ENCODE measurements around the gene LILRB1. TPM values are rescaled to one million over a fixed set of nuclear protein-coding genes. Genes with fewer than 3 reads are reported as not detected.
"Not testable (repeated sequence)": the region's sequence is repeated elsewhere in the genome, so short reads cannot be mapped to it uniquely, and the experiment has no call there.

The LILRB1 gene
- total and polyA plus RNA-seq, 2 of the 13 experiments (the other 11 are each of a cell fraction or from before 2014, with no cell fraction given), result not detected

- intact Hi-C loops (cut with micrococcal nuclease; ENCODE audit: unreplicated experiment); BruUV-seq (replicated peaks); H4K20me1 ChIP-seq (ENCODE audit: insufficient read depth, low read length); ATAC-seq; H3K36me3 ChIP-seq (replicated peaks in 1 of 2; ENCODE audit: control insufficient read depth in 1 of 2, insufficient read depth in 2 of 2, low read length in 2 of 2); H3K4me3 ChIP-seq (replicated peaks in 1 of 3; ENCODE audit: insufficient read depth in 1 of 3, low read depth in 2 of 3, low read length in 3 of 3); H3K27me3 ChIP-seq (ENCODE audit: control insufficient read depth in 1 of 2, insufficient read depth in 2 of 2, low read length in 2 of 2); H3K4me1 ChIP-seq (ENCODE audit: insufficient read depth, low read length); in situ Hi-C loops (cut with HindIII; ENCODE audit: extremely low pct_ligation_motif_present, low pct_unique_long_range_greater_than_20kb); H3K27ac ChIP-seq (ENCODE audit: extremely low read length, insufficient read depth, low read length); H2AFZ ChIP-seq (ENCODE audit: low read length); CTCF ChIA-PET (ENCODE audit: low intra/inter-chr PET ratio, low total read pairs); H3K4me2 ChIP-seq (ENCODE audit: low read depth, low read length); FAIRE-seq; H3K9ac ChIP-seq (ENCODE audit: insufficient read depth, low read depth, low read length); H3K79me2 ChIP-seq (ENCODE audit: insufficient read depth, low read length); H3K9me3 ChIP-seq (ENCODE audit: low read length); DNase-seq (ENCODE audit: low spot score); POLR2A ChIA-PET: not testable (repeated sequence)
- WGBS (ENCODE audit: low lambda C conversion rate), result 22% methylated on average over 6 of the region's 15 CpGs
These were observed 5.2 kb upstream of the LILRB1 start for GRCh38 chr19:54624934-54625730.

GRCh38 chr19:54626757-54627156, 3.5 kb upstream of the LILRB1 start:
- POLR2A ChIA-PET, result no interaction called here
- TF ChIP-seq ZNF10 (CRISPR knock-in tag; IDR thresholded peaks at IDR 0.05; ENCODE audit: borderline replicate concordance, low read depth) (no peak), THAP7 (CRISPR knock-in tag; IDR thresholded peaks at IDR 0.05) (no peak), ZNF160 (CRISPR knock-in tag; IDR thresholded peaks at IDR 0.05) (no peak), ZNF546 (CRISPR knock-in tag; conservative IDR thresholded peaks at IDR 0.05) (no peak), MBD4 (IDR thresholded peaks at IDR 0.05; ENCODE audit: borderline replicate concordance, low read length) (no peak), HBP1 (CRISPR knock-in tag; IDR thresholded peaks at IDR 0.05; ENCODE audit: low read depth) (no peak), JUN (CRISPR knock-in tag; IDR thresholded peaks at IDR 0.05) (no peak), ZNF772 (CRISPR knock-in tag; IDR thresholded peaks at IDR 0.05) (no peak), PHF21A (CRISPR knock-in tag; IDR thresholded peaks at IDR 0.05) (no peak), RORA (CRISPR knock-in tag; IDR thresholded peaks at IDR 0.05) (no peak), ARNTL (CRISPR knock-in tag; IDR thresholded peaks at IDR 0.05) (no peak)

More at GRCh38 chr19:54626757-54627156, 3.5 kb upstream of the LILRB1 start:
- FAIRE-seq, result no peak
- H4K20me1 ChIP-seq (ENCODE audit: insufficient read depth, low read length), result no peaks in the 10 kb centered on the region
- no peaks in the 10 kb centered on the region for H3K79me2 ChIP-seq (ENCODE audit: insufficient read depth, low read length)
- in situ Hi-C loops (cut with HindIII; ENCODE audit: extremely low pct_ligation_motif_present, low pct_unique_long_range_greater_than_20kb), result no loop called here
- CTCF ChIA-PET (ENCODE audit: low intra/inter-chr PET ratio, low total read pairs), result no interaction called here
- intact Hi-C loops (cut with micrococcal nuclease; ENCODE audit: unreplicated experiment), result no loop called here
- H3K9me3 ChIP-seq (ENCODE audit: low read length), result no peaks in the 10 kb centered on the region
- no peaks in the 10 kb centered on the region for H3K36me3 ChIP-seq (replicated peaks in 1 of 2; ENCODE audit: control insufficient read depth in 1 of 2, insufficient read depth in 2 of 2, low read length in 2 of 2)
- H3K4me3 ChIP-seq (replicated peaks in 1 of 3; ENCODE audit: insufficient read depth in 1 of 3, low read depth in 2 of 3, low read length in 3 of 3), result no peak overlapping the region
- no peak for ATAC-seq
- no peak overlapping the region for H2AFZ ChIP-seq (ENCODE audit: low read length)
- 12% methylated on average over 6 of the region's 8 CpGs for WGBS (ENCODE audit: low lambda C conversion rate)
- H3K4me1 ChIP-seq (ENCODE audit: insufficient read depth, low read length), result no peaks in the 10 kb centered on the region
- no peak overlapping the region for H3K27ac ChIP-seq (ENCODE audit: extremely low read length, insufficient read depth, low read length)
- no peak for DNase-seq (ENCODE audit: low spot score)
- H3K9ac ChIP-seq (ENCODE audit: insufficient read depth, low read depth, low read length), result no peak overlapping the region
- no TSS peak for BruUV-seq (replicated peaks)
- no peak overlapping the region for H3K4me2 ChIP-seq (ENCODE audit: low read depth, low read length)
- peaks cover 3 to 7% of the 10 kb centered on the region in 2 experiments; a peak in 3 of 5 replicates for H3K27me3 ChIP-seq (ENCODE audit: control insufficient read depth in 1 of 2, insufficient read depth in 2 of 2, low read length in 2 of 2)

All from HepG2 (cell line).